Measurements from ENCODE around the gene ZNF547.
A peak's percentile ranks its signal among the peaks of the same experiment; 100 is the strongest.

The ZNF547 gene

DNA sequence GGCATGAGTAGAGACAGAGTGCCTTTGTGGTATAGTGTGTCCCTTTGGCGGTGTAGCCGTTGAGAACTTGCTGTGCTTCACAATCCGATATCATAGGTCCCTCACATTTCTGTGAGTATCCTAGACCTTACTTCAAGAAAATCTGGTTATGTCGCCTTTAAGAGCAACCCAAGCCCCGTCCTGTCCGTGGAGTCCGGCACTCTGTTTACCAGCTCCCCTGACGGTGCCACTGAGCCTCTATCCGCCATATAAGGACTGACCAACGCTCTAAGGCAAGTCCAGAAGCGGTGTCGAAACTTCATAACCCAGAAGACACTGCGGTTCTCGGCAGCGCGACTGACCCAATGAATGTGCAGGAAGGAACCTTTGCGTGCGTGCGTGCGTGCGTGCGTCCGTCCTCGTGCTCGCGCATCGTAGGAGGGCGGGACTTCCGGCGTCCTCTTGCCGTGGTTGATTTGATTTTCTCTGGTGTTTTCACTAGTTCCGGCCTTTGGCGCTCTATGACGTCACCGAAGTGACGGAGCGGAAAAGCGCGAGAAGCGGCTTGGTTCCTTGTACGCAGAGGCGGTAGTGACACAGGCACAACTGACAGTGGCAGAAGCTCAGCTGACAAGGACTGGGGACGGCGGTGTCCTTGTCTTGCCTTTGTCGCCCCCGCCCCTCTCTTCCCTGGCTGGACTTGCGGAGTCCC lies at the start of gene ZNF547, which contains the start of gene TRAPPC2B:
TSS of gene ZNF547 (plus strand) at position 555 of the 691 bp plus-strand sequence. CDS start 5,005 bp downstream, outside the sequence.
TSS of gene TRAPPC2B (plus strand) at position 555 of the 691 bp plus-strand sequence. CDS start 1,283 bp downstream, outside the sequence.
- peak; percentile 92 for DNase-seq (ENCODE audit: low read depth in 2 of 2)

DNA sequence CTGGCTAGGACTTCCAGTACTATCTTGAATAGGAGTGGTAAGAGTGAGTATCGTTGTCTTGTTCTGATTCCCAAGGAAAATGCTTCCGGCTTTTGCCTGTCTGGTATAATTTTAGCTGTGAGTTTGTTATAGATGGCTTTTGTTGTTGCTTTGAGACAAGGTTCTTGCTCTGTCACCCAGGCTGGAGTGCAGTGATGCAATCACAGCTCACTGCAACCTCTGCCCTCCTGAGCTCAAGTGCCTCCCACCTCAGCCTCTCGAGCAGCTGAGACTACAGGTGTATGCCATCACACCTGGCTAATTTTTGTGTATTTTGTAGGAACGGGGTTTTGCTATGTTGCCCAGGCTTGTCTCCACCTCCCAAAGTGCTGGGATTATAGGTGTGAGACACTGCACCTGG lies 49.2 kb upstream of the ZNF547 start:
- no peak for DNase-seq (ENCODE audit: low read depth in 2 of 2)

DNA sequence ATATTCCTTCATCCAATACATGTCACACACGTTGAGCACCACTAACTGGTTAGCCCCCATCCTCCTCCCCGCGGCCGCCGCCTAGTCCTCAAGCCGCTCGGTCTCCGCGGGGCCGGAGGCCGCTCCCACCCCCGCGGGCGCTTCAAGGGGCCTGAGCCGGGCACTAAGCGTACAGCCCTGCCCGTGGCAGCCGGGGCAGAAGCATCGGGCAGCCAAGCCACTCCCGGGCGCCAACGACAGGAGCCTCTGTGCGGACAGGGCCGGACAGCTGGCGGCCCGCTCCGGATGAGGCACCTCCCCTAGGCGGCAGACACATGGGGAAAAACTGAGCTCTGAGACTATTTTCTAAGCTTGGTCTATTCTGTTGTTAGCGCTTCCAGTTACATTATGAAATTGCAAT lies 45.8 kb upstream of the ZNF547 start:
- DNase-seq (ENCODE audit: low read depth in 2 of 2) = no peak

DNA sequence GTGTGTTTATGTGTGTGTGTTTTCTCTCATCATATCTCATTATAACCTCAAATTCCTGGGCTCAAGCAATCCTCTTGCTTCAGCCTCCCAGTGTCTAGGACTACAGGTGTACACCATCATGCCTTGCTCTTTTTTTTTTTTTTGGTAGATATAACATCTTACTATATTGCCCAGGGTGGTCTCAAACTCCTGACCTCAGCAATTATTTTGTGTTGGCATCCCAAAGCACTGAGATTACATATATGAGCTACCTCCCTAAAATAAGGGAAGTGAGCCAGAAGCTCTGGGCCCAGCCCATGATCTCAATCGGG lies 43.5 kb upstream of the ZNF547 start:
- no peak for DNase-seq (ENCODE audit: low read depth in 2 of 2)

DNA sequence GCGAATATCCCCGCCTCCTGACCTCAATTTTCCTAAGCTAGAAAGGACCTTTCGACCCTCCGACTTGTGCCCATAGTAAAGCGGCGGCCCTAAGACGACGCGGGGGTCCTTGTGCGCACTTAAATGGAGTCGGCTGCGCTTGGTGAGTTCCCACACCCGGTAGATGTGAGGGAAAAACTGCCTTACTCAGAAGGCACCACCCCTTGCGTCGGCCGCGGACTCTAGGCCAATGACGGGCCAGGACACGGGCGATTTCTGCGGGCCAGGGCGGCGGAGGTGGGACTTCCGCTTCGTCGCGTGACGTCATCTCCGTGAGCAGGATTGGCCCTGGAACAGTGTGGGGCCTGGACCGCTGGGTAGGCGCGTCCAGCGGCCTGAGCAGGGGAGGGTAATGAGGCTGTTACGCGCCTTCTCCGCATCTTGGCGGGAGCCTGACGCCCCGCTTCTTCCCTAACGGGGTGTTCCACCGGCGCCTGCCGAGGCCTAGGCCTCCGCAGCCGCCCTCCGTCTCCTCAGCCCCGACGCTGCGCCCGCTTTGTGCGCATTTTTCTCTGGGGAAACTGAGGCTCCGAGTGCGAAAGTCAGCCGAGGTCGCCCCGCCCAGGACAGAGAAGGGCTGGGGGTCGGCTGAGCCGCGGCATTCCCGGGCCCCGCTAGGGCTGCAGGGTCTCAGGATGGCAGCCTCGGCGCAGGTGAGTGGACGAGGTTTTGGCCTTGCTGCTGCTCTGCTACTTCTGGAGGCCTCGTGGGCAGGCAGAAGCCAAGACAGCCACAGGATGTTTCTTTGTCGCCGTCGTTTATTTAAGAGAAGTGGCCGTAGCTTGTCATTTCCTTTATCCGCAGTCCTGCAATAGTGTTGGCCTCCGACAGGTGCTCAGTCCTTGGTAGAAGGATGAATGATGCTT lies 42.9 kb upstream of the ZNF547 start, which contains the start of gene ZNF543:
TSS of gene ZNF543 (plus strand) at position 293 of the 905 bp plus-strand sequence. CDS start at position 675, 382 bp downstream.
- peak; percentile 79 to 81 for DNase-seq (ENCODE audit: low read depth in 2 of 2)

DNA sequence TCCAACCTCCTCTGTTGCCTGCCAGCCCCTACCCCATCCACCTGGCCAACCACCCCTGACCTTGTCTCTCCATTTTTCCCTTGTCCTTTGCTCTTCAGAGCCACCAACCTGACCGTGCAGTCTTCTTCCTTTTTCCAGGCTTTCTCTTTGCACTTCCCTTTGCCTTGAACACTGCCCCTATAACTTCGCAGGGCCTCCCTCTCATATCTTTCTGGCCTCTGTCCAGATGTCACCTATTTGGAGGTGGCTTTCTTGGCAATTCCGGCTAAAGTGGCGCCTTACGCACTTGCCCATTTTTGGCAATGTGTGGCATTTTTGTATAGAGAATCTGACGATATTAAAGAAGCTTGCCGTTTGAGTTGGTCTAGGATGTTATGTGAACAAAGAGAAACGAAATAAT lies 42.2 kb upstream of the ZNF547 start:
- no peak for DNase-seq (ENCODE audit: low read depth in 2 of 2)

DNA sequence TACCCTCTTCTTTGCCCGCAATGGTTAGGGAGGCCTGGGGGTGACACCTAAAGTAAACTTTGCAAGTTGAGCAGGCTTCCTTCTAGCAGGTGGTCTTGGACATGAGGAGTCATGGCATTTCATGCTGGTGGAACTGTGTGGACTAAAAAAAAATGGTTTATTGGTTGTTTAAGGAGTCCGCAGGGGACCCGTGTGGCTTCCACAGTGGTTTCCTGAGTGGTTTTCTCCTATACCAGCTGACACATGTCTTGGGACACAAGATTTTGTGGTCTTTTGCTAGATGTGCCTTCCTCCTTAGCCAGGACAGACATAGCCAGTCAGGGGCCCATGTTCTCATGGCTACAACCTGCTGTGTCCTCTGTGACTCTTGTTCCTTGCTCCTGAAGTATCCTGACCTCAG lies 41.6 kb upstream of the ZNF547 start:
- DNase-seq (ENCODE audit: low read depth in 2 of 2) = no peak

DNA sequence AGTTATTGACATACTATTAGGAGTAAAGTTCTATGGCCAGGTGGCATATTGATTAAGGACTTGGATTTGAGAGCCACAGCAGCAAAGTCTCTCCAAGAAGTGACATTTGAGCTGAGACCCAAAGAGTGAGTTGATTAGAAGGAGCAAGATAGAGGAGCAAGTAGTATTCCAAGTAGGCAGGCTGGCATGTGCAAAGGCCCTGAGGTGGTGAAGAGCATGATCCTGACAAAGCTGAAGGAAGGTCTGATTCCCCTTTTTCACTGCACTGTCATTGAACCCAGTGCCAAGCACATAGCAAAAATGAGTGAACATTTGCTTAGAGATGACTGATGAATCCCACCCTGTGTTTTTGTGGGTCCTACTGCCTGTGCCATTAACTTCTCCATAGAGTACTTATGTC lies 38.4 kb upstream of the ZNF547 start:
- DNase-seq (ENCODE audit: low read depth in 2 of 2) = no peak

DNA sequence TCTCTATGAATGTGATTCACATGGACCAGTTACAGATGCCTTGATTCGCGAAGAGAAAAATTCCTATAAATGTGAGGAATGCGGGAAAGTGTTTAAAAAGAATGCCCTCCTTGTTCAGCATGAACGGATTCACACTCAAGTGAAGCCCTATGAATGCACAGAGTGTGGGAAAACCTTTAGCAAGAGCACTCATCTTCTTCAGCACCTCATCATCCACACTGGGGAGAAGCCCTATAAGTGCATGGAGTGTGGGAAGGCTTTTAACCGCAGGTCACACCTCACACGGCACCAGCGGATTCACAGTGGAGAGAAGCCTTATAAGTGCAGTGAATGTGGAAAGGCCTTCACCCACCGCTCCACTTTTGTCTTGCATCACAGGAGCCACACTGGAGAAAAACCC lies 35.4 kb upstream of the ZNF547 start:
- DNase-seq (ENCODE audit: low read depth in 2 of 2) = no peak

DNA sequence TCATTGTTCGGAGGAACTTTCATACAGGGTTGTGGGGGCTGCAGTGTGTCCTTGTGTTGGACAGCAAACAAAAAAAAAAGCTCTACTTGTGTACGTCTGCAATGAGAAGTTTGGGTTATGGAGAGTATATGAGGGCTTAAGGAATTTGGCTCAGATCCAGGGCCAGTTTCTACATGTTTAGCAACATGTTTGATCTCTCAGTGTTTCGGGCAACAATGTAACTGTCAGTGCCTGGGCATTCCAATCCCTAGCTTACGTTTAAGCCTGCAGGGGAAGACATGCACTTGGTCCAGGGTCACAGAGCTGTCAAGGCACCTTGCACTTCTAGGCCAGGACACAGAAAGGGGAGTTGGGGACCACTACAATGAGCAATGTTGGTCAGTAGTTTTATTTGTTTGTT lies 29.2 kb upstream of the ZNF547 start:
- DNase-seq (ENCODE audit: low read depth in 2 of 2) = no peak

DNA sequence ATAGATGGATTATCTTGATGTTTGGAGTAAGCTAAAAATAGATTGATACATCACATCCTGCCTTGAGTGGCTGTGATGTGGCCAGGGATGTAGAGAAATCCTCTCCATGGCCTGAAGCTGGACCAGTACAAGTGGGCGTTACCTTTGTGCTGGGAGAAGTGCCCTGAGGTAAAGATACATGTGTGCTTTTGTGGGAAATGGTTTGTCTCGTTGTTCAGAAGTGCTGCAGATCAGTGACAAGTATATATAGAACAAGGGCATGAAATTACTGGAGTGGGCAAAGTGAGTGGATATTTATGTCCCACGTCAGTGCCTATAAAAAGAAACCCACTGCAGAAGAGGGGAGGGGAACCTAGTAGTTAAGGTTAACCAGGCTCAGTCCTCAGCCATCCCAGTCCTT lies 24.5 kb upstream of the ZNF547 start:
- no peak for DNase-seq (ENCODE audit: low read depth in 2 of 2)

DNA sequence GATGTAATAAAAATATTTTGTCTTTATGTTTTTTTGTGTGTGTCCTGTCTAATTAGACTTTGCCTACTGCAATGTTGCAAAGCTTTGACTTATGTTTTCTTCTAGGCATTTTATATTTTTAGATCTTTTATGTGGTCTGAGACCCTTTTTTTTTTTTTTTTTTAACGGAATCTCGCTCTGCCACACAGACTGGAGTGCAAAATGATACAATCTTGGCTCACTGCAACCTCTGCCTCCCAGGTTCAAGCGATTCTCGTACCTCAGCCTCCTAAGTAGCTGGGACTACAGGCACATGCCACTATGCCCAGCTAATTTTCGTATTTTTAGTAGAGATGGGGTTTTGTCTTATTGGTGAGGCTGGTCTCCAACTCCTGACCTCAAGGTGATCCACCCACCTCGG lies 20.8 kb upstream of the ZNF547 start:
- no peak for DNase-seq (ENCODE audit: low read depth in 2 of 2)

DNA sequence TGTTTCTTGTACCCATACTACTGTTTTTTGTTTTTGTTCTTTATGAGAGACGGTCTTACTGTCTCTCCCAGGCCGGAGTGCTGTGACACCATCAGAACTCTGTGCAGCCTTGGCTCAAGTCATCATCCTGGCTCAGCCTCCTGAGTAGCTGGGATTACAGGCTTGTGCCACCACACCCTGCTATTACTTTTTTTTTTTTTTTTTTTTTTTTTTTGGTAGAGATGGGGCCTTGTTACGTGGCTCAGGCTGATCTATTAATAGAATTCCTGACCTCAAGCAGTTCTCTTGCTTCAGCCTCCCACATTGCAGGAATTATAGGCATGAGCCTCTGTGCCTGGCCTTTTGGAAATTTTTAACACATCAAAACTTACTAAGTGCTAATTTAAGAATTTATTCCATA lies 15.2 kb upstream of the ZNF547 start:
- no peak for DNase-seq (ENCODE audit: low read depth in 2 of 2)

DNA sequence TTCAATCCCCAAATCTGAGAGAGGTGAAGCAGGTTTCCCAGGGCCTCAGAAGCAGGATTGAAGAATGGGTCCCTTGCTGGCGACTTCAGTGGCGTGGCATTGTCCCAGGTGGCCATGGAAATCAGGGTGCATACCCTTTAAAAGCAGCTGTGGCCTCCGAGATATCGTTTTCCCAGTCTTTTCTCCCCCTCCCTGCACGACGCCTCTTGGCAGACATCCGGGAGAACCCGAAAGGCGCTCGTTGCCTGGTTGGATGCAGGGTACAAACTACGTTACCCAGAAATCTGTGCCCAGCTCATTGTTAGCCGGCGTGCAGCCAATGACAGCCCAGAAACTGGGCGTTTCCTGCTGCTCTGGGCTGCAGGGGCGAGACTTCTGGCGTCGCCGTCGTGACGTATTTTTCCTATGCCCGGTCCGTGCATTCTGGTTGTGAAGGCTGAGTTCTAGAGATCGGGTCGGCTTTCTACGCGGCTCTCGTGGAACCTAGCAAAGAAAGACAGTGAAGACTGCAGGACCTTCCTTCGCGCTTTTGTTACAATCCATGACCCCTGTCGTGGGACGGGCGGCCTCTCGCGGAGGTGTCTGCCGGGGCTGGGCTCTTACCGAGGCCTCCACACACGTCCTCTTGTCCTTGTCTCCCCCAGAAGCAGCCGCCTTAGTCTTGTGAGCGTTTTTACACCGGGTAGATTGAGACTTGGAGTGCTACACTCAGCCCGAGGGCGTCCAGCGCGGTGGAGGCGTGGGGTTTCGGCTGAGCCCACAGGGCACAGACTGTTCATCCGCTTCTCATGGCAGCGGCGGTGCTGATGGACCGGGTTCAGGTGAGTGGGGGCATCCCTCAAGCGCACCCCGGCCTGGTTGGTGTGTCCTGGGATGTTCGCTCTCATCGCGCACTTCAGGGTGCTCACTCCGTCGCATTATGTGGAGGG lies 12.2 kb upstream of the ZNF547 start, which contains the start of gene ZNF304:
TSS of gene ZNF304 (plus strand) at position 395 of the 929 bp plus-strand sequence. CDS start at position 789, 394 bp downstream.
- peak; percentile 45 to 59 for DNase-seq (ENCODE audit: low read depth in 2 of 2)

DNA sequence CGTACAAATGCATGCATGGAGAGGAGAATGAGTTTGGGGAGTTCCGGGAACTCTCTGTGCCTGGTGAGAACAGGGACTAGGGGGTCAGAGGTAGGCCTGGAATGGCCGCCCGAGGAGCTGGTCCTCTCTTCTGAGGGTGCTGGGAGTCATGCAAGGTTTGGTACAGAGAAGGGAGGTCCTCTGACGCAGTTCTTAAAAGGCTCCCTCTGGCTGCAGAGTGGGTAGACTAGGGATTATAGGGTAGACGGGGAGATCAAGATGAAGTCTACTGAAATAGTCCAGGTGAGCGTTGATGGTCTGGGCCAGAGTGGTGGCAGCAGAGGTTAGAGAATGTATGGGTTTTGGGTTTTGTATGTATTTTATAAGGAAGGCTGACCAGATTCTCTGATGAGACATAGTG lies 11.5 kb upstream of the ZNF547 start:
- DNase-seq (ENCODE audit: low read depth in 2 of 2) = no peak

DNA sequence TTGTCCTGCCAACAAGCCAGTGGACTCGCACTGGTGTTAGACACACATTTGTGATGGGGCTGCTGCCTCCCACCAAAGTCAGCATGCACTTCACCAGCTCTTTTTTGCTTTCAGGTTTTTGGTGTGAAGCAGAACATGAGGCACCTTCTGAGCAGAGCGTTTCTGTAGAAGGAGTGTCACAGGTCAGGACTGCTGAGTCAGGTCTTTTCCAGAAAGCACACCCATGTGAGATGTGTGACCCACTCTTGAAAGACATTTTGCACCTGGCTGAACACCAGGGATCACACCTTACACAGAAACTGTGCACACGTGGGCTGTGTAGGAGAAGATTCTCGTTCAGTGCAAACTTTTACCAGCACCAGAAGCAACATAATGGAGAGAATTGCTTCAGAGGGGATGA lies 7.4 kb upstream of the ZNF547 start:
- DNase-seq (ENCODE audit: low read depth in 2 of 2) = no peak

DNA sequence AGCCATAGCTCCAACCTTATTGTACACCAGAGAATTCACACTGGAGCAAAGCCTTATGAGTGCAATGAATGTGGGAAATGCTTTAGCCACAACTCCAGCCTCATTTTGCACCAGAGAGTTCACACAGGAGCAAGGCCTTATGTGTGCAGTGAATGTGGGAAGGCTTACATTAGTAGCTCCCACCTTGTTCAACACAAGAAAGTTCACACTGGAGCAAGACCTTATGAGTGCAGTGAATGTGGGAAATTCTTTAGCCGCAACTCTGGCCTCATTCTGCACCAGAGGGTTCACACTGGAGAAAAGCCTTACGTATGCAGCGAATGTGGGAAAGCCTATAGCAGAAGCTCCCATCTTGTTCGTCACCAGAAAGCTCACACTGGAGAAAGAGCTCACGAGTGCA lies 5.9 kb upstream of the ZNF547 start:
- no peak for DNase-seq (ENCODE audit: low read depth in 2 of 2)

DNA sequence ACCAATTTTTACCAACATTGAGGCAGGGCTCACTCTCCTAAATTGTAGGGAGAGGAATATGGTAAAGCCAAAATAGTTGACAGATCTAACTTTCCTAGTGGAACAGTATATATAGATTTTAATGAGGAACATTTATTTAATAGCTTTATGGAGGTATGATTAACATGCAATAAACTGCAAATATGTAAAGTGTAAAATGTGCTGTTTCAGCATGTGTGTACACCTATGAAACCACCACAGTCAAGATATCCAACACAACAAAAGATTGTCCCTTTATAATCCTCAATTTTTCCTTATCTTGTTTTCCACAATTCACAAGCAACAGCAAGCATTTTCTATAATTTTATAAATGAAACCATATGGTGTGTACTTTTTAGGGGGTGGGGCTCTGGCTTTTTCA lies 4.1 kb upstream of the ZNF547 start:
- no peak for DNase-seq (ENCODE audit: low read depth in 2 of 2)

DNA sequence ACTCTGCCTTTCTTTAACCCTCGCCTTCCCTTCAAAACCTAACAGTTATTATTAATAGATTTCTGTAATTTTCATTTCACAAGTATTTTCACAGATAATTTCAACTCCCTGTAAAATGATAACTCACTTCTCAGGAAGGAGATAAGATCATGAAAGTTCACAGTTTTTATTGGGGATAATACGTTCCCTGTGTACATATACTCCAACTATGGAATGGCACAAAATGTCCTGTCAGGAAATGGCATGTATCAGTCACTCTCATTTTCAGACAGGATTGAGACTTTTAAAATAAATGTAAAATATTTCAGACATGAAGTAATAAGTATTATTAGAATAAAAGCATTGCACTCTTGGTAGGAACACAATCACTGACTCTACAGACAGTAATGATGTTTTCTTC lies 932 bp upstream of the ZNF547 start:
- no peak for DNase-seq (ENCODE audit: low read depth in 2 of 2)

DNA sequence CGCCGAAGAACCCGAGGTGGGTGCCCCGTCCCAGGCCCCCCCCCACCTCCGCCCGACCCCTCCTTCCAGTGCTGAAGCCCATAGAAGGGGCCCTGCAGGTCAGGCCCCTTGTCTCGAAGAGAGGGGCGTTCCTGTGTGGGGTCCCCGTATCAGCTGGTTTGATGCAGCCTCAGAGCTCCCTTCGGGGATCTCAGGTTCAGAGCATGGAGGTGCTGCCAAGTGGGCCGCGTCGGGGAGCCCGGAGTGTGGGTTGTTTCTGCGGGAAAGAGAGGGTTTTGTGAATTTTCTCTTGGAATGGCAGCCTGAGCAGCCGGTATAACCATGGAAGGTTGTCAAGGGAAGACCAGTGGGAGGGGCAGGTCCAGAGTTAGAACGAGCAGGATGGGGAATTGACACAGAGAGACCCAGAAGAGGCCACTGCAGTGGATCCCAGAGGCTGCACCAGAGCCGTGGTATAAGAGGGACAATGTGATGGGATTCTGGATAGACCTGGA lies 384 bp downstream of the ZNF547 start:
- no peak for DNase-seq (ENCODE audit: low read depth in 2 of 2)

DNA sequence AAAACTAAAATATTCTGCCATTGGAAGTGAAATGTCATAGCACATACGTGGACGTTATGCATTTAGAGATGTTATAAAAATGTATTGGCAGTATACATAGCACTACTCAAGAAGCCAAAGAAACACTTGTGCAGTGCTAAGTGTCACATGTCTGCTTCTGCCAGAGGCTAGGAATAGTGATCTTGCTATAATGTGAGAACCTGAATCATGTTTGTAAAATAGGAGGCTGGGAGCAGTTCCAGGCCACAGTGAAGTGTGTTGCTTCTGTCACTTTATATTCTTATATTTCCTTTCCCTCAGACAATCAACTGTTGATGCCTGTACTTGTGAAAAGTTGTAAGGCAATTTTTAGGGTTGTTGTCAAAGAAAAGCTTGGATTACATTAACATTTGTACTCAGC lies 3.4 kb downstream of the ZNF547 start:
- DNase-seq (ENCODE audit: low read depth in 2 of 2) = no peak

DNA sequence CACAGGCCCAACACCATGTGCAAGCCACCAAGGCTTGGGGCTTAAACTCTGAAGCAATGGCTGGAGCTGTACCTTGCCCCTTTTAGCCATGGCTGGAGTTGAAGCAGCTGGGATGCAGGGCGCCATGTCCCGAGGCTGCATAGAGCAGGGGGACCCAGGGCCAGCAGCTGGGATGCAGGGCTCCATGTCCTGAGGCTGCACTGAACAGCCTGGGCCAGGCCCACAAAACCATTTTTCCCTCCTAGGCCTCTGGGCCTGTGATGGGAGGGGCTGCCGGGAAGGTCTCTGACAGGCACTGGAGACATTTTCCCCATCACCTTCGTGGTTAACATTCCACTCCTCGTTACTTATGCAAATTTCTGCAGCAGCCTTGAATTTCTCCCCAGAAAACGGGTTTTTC lies 10.8 kb downstream of the ZNF547 start:
- no peak for DNase-seq (ENCODE audit: low read depth in 2 of 2)
